Stimulated activated naive CD8-positive, alpha-beta T cell treated with anti-CD3 and anti-CD28 coated beads, Interleukin-15, Interleukin-2, amounts not matched to agents 100 ng/mL and 50 ng/mL, for 24 hours (primary cell): ENCODE data around the gene ABLIM2.

Experiments used
- H3K27ac Mint-ChIP-seq: one replicate; pipeline ENCODE4 v1.8.0; 2021; ENCODE audit warnings: mild to moderate bottlenecking, mixed read lengths
- H3K27me3 Mint-ChIP-seq: one replicate; pipeline ENCODE4 v1.8.0; 2021; ENCODE audit warnings: mixed read lengths
- H3K36me3 Mint-ChIP-seq: one replicate; pipeline ENCODE4 v1.8.0; 2021; ENCODE audit warnings: low read depth, mixed read lengths
- H3K4me1 Mint-ChIP-seq: one replicate; pipeline ENCODE4 v1.8.0; 2021; ENCODE audit warnings: low read depth, mixed read lengths
- H3K4me3 Mint-ChIP-seq: one replicate; pipeline ENCODE4 v1.8.0; 2021; ENCODE audit warnings: mild to moderate bottlenecking, mixed read lengths
- H3K9me3 Mint-ChIP-seq: one replicate; pipeline ENCODE4 v1.8.0; 2021; ENCODE audit warnings: mixed read lengths

ABLIM2 gene

GRCh38 chr4:8158710-8159536 lies at the start of gene ABLIM2:
Gene ABLIM2 (minus strand): TSS chr4:8158813. CDS start chr4:8158689, 124 bp downstream.
- H3K27ac Mint-ChIP-seq, result peak within 1 kb of the TSS; percentile 90

GRCh38 chr4:8207314-8207713 lies 48.7 kb upstream of the ABLIM2 start:
- Mint-ChIP-seq H3K4me1 (no peaks in the 10 kb centered on the region), H3K9me3 (no peaks in the 10 kb centered on the region), H3K27ac (no peak overlapping the region), H3K4me3 (no peak overlapping the region), H3K36me3 (no peaks in the 10 kb centered on the region), H3K27me3 (no peaks in the 10 kb centered on the region)

More at GRCh38 chr4:8158710-8159536, at the start of gene ABLIM2:
- H3K9me3 Mint-ChIP-seq, result no peaks in the 10 kb centered on the region
- H3K4me3 Mint-ChIP-seq, result peak within 1 kb of the TSS; percentile 97
- H3K4me1 Mint-ChIP-seq, result peaks cover 24% of the 10 kb centered on the region
- no peaks in the 10 kb centered on the region for H3K36me3 Mint-ChIP-seq
- peaks cover 5% of the 10 kb centered on the region for H3K27me3 Mint-ChIP-seq

- Mint-ChIP-seq H3K36me3 (no peaks in the 10 kb centered on the region), H3K4me1 (peaks cover 10% of the 10 kb centered on the region), H3K27me3 (no peaks in the 10 kb centered on the region), H3K9me3 (no peaks in the 10 kb centered on the region), H3K27ac (peak overlapping the region; percentile 21), H3K4me3 (no peak overlapping the region)
Observed at GRCh38 chr4:8205749-8206611, 47.4 kb upstream of the ABLIM2 start.

- Mint-ChIP-seq H3K9me3 (no peaks in the 10 kb centered on the region), H3K4me3 (no peak overlapping the region), H3K27ac (no peak overlapping the region), H3K27me3 (no peaks in the 10 kb centered on the region), H3K36me3 (no peaks in the 10 kb centered on the region), H3K4me1 (peaks cover 18% of the 10 kb centered on the region)
Observed at GRCh38 chr4:8205241-8205707, 46.7 kb upstream of the ABLIM2 start.

- Mint-ChIP-seq H3K36me3 (no peaks in the 10 kb centered on the region), H3K4me3 (no peak overlapping the region), H3K27me3 (no peaks in the 10 kb centered on the region), H3K4me1 (peaks cover 23% of the 10 kb centered on the region), H3K9me3 (no peaks in the 10 kb centered on the region), H3K27ac (no peak overlapping the region)
Observed at GRCh38 chr4:8204576-8205227, 46.1 kb upstream of the ABLIM2 start.

GRCh38 chr4:8203817-8204216 lies 45.2 kb upstream of the ABLIM2 start:
- H3K4me3 Mint-ChIP-seq, result no peak overlapping the region
- no peaks in the 10 kb centered on the region for H3K9me3 Mint-ChIP-seq
- peaks cover 29% of the 10 kb centered on the region for H3K4me1 Mint-ChIP-seq
- no peak overlapping the region for H3K27ac Mint-ChIP-seq
- no peaks in the 10 kb centered on the region for H3K36me3 Mint-ChIP-seq
- H3K27me3 Mint-ChIP-seq, result no peaks in the 10 kb centered on the region

- H3K36me3 Mint-ChIP-seq, result no peaks in the 10 kb centered on the region
- peaks cover 37% of the 10 kb centered on the region for H3K4me1 Mint-ChIP-seq
- H3K27ac Mint-ChIP-seq, result no peak overlapping the region
- H3K4me3 Mint-ChIP-seq, result no peak overlapping the region
- no peaks in the 10 kb centered on the region for H3K9me3 Mint-ChIP-seq
- H3K27me3 Mint-ChIP-seq, result no peaks in the 10 kb centered on the region
Observed at GRCh38 chr4:8203052-8203401, 44.4 kb upstream of the ABLIM2 start.

- no peaks in the 10 kb centered on the region for H3K27me3 Mint-ChIP-seq
- peaks cover 37% of the 10 kb centered on the region for H3K4me1 Mint-ChIP-seq
- no peaks in the 10 kb centered on the region for H3K9me3 Mint-ChIP-seq
- H3K27ac Mint-ChIP-seq, result no peak overlapping the region
- no peaks in the 10 kb centered on the region for H3K36me3 Mint-ChIP-seq
- H3K4me3 Mint-ChIP-seq, result peak overlapping the region; percentile 80
Observed at GRCh38 chr4:8202108-8203051, 43.8 kb upstream of the ABLIM2 start.

- Mint-ChIP-seq H3K27me3 (no peaks in the 10 kb centered on the region), H3K4me3 (peak overlapping the region; percentile 80), H3K9me3 (no peaks in the 10 kb centered on the region), H3K27ac (peak overlapping the region; percentile 45), H3K4me1 (peaks cover 37% of the 10 kb centered on the region), H3K36me3 (no peaks in the 10 kb centered on the region)
Observed at GRCh38 chr4:8201321-8201781, 42.7 kb upstream of the ABLIM2 start.

- Mint-ChIP-seq H3K4me1 (peaks cover 37% of the 10 kb centered on the region), H3K36me3 (no peaks in the 10 kb centered on the region), H3K4me3 (peak overlapping the region; percentile 80), H3K27ac (peak overlapping the region; percentile 67), H3K9me3 (no peaks in the 10 kb centered on the region), H3K27me3 (no peaks in the 10 kb centered on the region)
Observed at GRCh38 chr4:8200302-8200975, 41.8 kb upstream of the ABLIM2 start.

- H3K27ac Mint-ChIP-seq, result peak overlapping the region; percentile 67
- H3K4me1 Mint-ChIP-seq, result peaks cover 37% of the 10 kb centered on the region
- peak overlapping the region; percentile 80 for H3K4me3 Mint-ChIP-seq
- no peaks in the 10 kb centered on the region for H3K36me3 Mint-ChIP-seq
- no peaks in the 10 kb centered on the region for H3K27me3 Mint-ChIP-seq
- no peaks in the 10 kb centered on the region for H3K9me3 Mint-ChIP-seq
Observed at GRCh38 chr4:8199594-8200301, 41.1 kb upstream of the ABLIM2 start.

- H3K4me3 Mint-ChIP-seq, result peak within 1 kb of the TSS; percentile 80
- H3K4me1 Mint-ChIP-seq, result peaks cover 37% of the 10 kb centered on the region
- no peaks in the 10 kb centered on the region for H3K27me3 Mint-ChIP-seq
- H3K27ac Mint-ChIP-seq, result peak within 1 kb of the TSS; percentile 60
- H3K36me3 Mint-ChIP-seq, result no peaks in the 10 kb centered on the region
- H3K9me3 Mint-ChIP-seq, result no peaks in the 10 kb centered on the region
Observed at GRCh38 chr4:8198906-8199593, 40.4 kb upstream of the ABLIM2 start, which contains the start of gene SH3TC1. Gene SH3TC1 (plus strand): TSS chr4:8199290. CDS start chr4:8205195, 5,905 bp downstream.
